ENCODE data around the gene ACTR5. TPM values are rescaled to one million over a fixed set of nuclear protein-coding genes. Genes with fewer than 3 reads are reported as not detected.

The ACTR5 gene
- total RNA-seq = 12.8 and 13.7 TPM in 2 replicates

- Mint-ChIP-seq H3K27ac (peak within 1 kb of the TSS; percentile 99), H3K27me3 (peaks cover 7% of the 10 kb centered on the region), H3K4me1 (peaks cover 27% of the 10 kb centered on the region), H3K4me3 (peak within 1 kb of the TSS; percentile 97), H3K9me3 (no peaks in the 10 kb centered on the region), H3K36me3 (ENCODE audit: low read depth) (peaks cover 24% of the 10 kb centered on the region)
- ATAC-seq (ENCODE audit: low read depth) (peak; percentile 92), DNase-seq (peak; percentile 96)
- intact Hi-C loops (cut with micrococcal nuclease) = loop anchor here (1.0 to 5.0 kb wide), 9 partner anchors 17 to 301 kb away; partner anchors contain the start of genes DHX35, FAM83D, PPP1R16B and RALGAPB
- TF ChIP-seq, protein P1, sequence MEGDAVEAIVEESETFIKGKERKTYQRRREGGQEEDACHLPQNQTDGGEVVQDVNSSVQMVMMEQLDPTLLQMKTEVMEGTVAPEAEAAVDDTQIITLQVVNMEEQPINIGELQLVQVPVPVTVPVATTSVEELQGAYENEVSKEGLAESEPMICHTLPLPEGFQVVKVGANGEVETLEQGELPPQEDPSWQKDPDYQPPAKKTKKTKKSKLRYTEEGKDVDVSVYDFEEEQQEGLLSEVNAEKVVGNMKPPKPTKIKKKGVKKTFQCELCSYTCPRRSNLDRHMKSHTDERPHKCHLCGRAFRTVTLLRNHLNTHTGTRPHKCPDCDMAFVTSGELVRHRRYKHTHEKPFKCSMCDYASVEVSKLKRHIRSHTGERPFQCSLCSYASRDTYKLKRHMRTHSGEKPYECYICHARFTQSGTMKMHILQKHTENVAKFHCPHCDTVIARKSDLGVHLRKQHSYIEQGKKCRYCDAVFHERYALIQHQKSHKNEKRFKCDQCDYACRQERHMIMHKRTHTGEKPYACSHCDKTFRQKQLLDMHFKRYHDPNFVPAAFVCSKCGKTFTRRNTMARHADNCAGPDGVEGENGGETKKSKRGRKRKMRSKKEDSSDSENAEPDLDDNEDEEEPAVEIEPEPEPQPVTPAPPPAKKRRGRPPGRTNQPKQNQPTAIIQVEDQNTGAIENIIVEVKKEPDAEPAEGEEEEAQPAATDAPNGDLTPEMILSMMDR (IDR thresholded peaks at IDR 0.05) = no peak
- POLR2A ChIA-PET = interaction anchor here (0.6 to 2.1 kb wide), 13 partner anchors 57 to 313 kb away, joined by 3 to 10 read pairs (median 5); partner anchors contain the start of genes DHX35, PPP1R16B and SNHG17
- CTCF ChIA-PET = interaction anchor here (1.3 to 2.1 kb wide), 4 partner anchors 16 to 144 kb away, joined by 3 to 8 read pairs (median 6); partner anchors contain the start of gene PPP1R16B
Observed at GRCh38 chr20:38748097-38748860, at the start of gene ACTR5. Gene ACTR5 (plus strand): TSS chr20:38748460. CDS start chr20:38748479, 19 bp downstream.

- Mint-ChIP-seq H3K27ac (no peak overlapping the region), H3K4me3 (no peak overlapping the region), H3K9me3 (no peaks in the 10 kb centered on the region), H3K36me3 (ENCODE audit: low read depth) (no peaks in the 10 kb centered on the region), H3K4me1 (no peaks in the 10 kb centered on the region), H3K27me3 (peaks cover 27% of the 10 kb centered on the region)
- TF ChIP-seq, protein P1 (IDR thresholded peaks at IDR 0.05) = no peak
- ATAC-seq (ENCODE audit: low read depth) (no peak), DNase-seq (no peak)
- CTCF ChIA-PET = no interaction called here
- POLR2A ChIA-PET = no interaction called here
- intact Hi-C loops (cut with micrococcal nuclease) = no loop called here
Observed at GRCh38 chr20:38698541-38698940, 49.7 kb upstream of the ACTR5 start.

GRCh38 chr20:38700141-38700540 is 48.1 kb upstream of the ACTR5 start:
- Mint-ChIP-seq H3K27ac (no peak overlapping the region), H3K4me3 (no peak overlapping the region), H3K27me3 (peaks cover 31% of the 10 kb centered on the region), H3K9me3 (no peaks in the 10 kb centered on the region), H3K36me3 (ENCODE audit: low read depth) (no peaks in the 10 kb centered on the region), H3K4me1 (no peaks in the 10 kb centered on the region)
- ATAC-seq (ENCODE audit: low read depth) (no peak), DNase-seq (no peak)
- TF ChIP-seq, protein P1 (IDR thresholded peaks at IDR 0.05) = no peak
- CTCF ChIA-PET = no interaction called here
- intact Hi-C loops (cut with micrococcal nuclease) = no loop called here
- POLR2A ChIA-PET = no interaction called here

- H3K27me3 Mint-ChIP-seq = peaks cover 31% of the 10 kb centered on the region
- H3K4me3 Mint-ChIP-seq = no peak overlapping the region
- H3K9me3 Mint-ChIP-seq = no peaks in the 10 kb centered on the region
- intact Hi-C loops (cut with micrococcal nuclease) = no loop called here
- ChIA-PET CTCF (no interaction called here), POLR2A (no interaction called here)
- TF ChIP-seq, protein P1 (IDR thresholded peaks at IDR 0.05) = no peak
- no peak for DNase-seq
- H3K4me1 Mint-ChIP-seq = no peaks in the 10 kb centered on the region
- no peak for ATAC-seq (ENCODE audit: low read depth)
- no peaks in the 10 kb centered on the region for H3K36me3 Mint-ChIP-seq (ENCODE audit: low read depth)
- H3K27ac Mint-ChIP-seq = no peak overlapping the region
Observed at GRCh38 chr20:38700926-38701325, 47.3 kb upstream of the ACTR5 start.

GRCh38 chr20:38703526-38703925 is 44.7 kb upstream of the ACTR5 start:
- Mint-ChIP-seq H3K4me1 (no peaks in the 10 kb centered on the region), H3K4me3 (no peak overlapping the region), H3K27ac (no peak overlapping the region), H3K36me3 (ENCODE audit: low read depth) (no peaks in the 10 kb centered on the region), H3K27me3 (peaks cover 37% of the 10 kb centered on the region), H3K9me3 (no peaks in the 10 kb centered on the region)
- TF ChIP-seq, protein P1 (IDR thresholded peaks at IDR 0.05) = no peak
- CTCF ChIA-PET = no interaction called here
- intact Hi-C loops (cut with micrococcal nuclease) = no loop called here
- DNase-seq = no peak
- no peak for ATAC-seq (ENCODE audit: low read depth)
- POLR2A ChIA-PET = no interaction called here

Data from activated B cell treated with CpG ODN at 0.5 μM for 24 hours (primary cell).